ENCODE data around the gene BEAN1. TPM values are rescaled to one million over a fixed set of nuclear protein-coding genes. Genes with fewer than 3 reads are reported as not detected.
A peak's percentile ranks its signal among the peaks of the same experiment; 100 is the strongest.

The BEAN1 gene, protein sequence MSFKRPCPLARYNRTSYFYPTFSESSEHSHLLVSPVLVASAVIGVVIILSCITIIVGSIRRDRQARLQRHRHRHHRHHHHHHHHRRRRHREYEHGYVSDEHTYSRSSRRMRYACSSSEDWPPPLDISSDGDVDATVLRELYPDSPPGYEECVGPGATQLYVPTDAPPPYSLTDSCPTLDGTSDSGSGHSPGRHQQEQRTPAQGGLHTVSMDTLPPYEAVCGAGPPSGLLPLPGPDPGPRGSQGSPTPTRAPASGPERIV
- polyA plus RNA-seq (2013, experiment 1 of 4) = 0.65 TPM
- polyA plus RNA-seq (2013, experiment 2 of 4) = 0.62 TPM
- 0.80 TPM for polyA plus RNA-seq (2013, experiment 3 of 4)
- polyA plus RNA-seq (2013, experiment 4 of 4) = 0.81 TPM

DNA sequence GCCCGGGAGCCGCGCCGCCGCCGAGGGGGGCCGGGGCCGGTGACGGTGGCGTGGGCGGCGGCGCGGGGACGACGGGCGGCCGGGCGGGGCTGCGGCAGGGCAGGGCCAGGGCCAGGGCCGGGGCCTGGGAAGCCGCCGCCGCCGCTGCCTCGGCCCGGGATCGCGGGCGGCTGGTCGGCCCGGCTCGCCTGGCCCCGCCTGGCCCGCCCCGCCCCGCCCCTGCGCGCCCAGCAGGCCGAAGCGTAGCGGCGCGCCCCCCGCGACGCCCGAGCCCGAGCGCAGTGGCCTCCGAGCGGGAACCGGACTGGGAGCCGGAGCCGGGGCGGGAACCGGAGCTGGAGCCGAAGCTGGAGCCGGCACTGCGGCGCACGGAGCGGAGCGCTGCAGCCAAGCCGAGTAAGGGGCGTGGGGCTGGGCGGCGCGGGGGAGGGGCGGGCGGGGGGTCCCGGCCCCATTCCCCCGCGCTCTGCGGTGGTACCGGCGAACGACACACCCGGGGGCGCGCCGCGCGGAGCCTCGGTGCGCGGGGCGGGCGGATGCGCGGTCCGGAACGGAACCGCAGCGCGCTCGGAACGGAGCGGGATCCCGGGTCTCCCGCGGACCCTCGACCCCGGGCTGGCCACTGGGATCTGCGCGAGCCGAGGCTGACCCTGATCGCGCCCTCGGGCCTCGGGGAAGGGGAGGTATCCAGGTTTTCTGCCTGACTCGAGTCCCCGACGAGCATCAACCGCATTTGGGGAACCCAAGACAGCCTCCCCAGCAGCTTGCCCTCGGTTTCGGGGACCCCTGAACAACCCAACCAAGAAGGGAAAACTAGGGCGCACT, at the start of gene BEAN1:
Gene BEAN1 (plus strand): TSS at position 260 of the 825 bp plus-strand sequence. CDS start 10,382 bp downstream, outside the sequence.
- Histone ChIP-seq H3K4me1 (ENCODE audit: control insufficient read depth, insufficient read depth, low read length) (peaks cover 3% of the 10 kb centered on the region), H3K27ac (ENCODE audit: insufficient read depth, low read depth, low read length, poor library complexity, severe bottlenecking) (no peak within 1 kb of the TSS), H3K36me3 (ENCODE audit: control insufficient read depth, insufficient read depth, low read length) (no peaks in the 10 kb centered on the region), H3K4me3 (ENCODE audit: insufficient read depth, low read depth, low read length) (peak within 1 kb of the TSS; percentile 34), H3K27me3 (ENCODE audit: control insufficient read depth, insufficient read depth, low read length, poor library complexity, severe bottlenecking) (peaks cover 70% of the 10 kb centered on the region), H3K9me3 (ENCODE audit: control insufficient read depth, low read length) (no peaks in the 10 kb centered on the region)
- WGBS, 2 experiments = 0 to 1% methylated on average over 118 of the region's 118 CpGs

DNA sequence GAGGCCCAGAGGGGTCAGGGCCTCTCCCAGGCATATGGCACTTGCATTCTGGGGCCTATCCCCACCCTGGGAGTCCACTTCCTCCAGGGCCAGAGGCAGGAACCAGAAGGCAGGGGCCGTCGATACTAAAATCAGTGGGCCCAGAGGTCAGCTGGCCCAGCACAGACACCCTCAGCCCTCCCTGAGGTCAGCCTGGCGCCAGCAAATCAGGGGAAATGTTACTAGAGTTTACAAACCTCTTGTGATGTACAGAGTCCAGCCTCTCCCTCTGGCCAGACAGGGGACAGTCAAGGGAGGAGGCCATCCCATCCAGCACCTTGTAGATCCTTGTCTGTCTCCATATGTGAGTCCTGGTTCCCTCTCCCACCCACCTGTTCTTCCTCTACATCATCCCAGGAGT, 49.8 kb upstream of the BEAN1 start:
- H3K9me3 ChIP-seq (ENCODE audit: control insufficient read depth, low read length) = no peaks in the 10 kb centered on the region
- H3K4me3 ChIP-seq (ENCODE audit: insufficient read depth, low read depth, low read length) = no peak overlapping the region
- WGBS, 2 experiments = 93% methylated on average over 3 of the region's 3 CpGs
- H3K27me3 ChIP-seq (ENCODE audit: control insufficient read depth, insufficient read depth, low read length, poor library complexity, severe bottlenecking) = no peaks in the 10 kb centered on the region
- no peaks in the 10 kb centered on the region for H3K36me3 ChIP-seq (ENCODE audit: control insufficient read depth, insufficient read depth, low read length)
- H3K4me1 ChIP-seq (ENCODE audit: control insufficient read depth, insufficient read depth, low read length) = peaks cover 7% of the 10 kb centered on the region
- H3K27ac ChIP-seq (ENCODE audit: insufficient read depth, low read depth, low read length, poor library complexity, severe bottlenecking) = no peak overlapping the region

DNA sequence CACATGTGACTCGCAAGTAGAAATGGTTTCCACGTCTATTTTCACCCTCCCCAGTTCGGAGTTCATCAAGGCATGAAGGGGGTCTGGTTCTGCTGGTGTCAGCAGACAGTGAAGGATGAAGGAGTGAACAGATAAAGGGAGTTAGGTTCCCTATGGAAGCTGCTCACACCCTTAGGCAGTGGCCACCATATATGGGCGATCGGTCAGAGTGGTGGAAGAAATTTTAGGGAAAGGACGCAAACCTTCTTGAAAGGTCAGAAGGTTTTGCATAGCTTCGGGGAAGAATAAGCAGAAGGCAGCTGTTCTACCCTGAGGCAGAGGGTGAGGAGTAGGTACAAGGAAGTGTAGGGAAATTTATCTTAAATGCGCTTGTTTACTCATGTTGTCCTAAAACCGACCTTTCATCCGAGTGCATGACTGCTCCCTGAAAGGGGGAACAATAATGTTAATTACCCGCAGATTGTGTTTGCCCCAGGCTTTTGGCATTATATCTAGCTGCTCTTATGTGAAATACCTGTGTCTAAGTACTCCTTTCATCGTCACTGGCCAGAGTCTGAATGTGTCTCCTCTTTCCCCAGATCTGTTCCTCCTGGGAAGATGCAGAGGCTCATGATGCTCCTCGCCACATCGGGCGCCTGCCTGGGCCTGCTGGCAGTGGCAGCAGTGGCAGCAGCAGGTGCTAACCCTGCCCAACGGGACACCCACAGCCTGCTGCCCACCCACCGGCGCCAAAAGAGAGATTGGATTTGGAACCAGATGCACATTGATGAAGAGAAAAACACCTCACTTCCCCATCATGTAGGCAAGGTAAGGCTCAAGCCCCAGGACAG, 48.1 kb upstream of the BEAN1 start:
- Histone ChIP-seq H3K4me1 (ENCODE audit: control insufficient read depth, insufficient read depth, low read length) (peaks cover 7% of the 10 kb centered on the region), H3K4me3 (ENCODE audit: insufficient read depth, low read depth, low read length) (no peak overlapping the region), H3K9me3 (ENCODE audit: control insufficient read depth, low read length) (no peaks in the 10 kb centered on the region), H3K27ac (ENCODE audit: insufficient read depth, low read depth, low read length, poor library complexity, severe bottlenecking) (no peak overlapping the region), H3K27me3 (ENCODE audit: control insufficient read depth, insufficient read depth, low read length, poor library complexity, severe bottlenecking) (no peaks in the 10 kb centered on the region), H3K36me3 (ENCODE audit: control insufficient read depth, insufficient read depth, low read length) (no peaks in the 10 kb centered on the region)
- WGBS, 2 experiments = 92 to 94% methylated on average over 18 of the region's 18 CpGs

DNA sequence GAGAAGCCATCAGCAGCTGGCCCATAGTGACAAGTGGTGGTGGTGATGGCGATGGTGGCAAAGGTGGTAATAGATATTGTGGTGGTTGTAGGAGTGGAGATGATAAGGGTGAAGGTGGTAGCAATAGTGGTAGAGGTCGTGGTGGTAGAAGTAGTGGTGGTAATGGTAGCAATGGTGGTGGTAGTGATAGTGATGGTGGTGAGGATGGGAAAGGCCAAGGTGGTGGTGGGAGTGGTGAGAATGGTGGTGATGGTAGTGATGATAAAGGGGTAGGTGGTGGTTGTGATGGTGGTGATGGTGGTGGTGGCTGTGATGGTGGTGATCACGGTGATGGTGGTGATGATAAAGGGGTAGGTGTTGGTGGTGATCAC, 47.5 kb upstream of the BEAN1 start:
- 88 to 94% methylated on average over 3 of the region's 3 CpGs for WGBS, 2 experiments
- H3K36me3 ChIP-seq (ENCODE audit: control insufficient read depth, insufficient read depth, low read length) = no peaks in the 10 kb centered on the region
- no peaks in the 10 kb centered on the region for H3K9me3 ChIP-seq (ENCODE audit: control insufficient read depth, low read length)

DNA sequence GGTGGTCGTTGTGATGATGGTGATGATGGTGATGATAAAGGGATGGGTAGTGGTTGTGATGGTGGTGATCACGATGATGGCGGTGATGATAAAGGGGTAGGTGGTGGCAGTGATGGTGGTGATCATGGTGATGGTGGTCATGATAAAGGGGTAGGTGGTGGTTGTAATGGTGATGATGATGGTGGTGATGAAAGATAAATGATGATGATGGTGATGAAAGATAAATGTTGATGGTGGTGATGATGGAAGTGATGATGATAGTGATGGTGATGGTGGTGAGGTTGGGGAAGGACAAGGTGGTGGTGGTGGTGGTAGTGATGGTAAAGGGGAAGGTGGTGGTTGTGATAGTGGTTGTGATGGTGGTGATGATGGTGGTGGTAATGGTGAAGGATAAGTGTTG, 46.7 kb upstream of the BEAN1 start:
- Histone ChIP-seq H3K27me3 (ENCODE audit: control insufficient read depth, insufficient read depth, low read length, poor library complexity, severe bottlenecking) (no peaks in the 10 kb centered on the region), H3K27ac (ENCODE audit: insufficient read depth, low read depth, low read length, poor library complexity, severe bottlenecking) (no peak overlapping the region), H3K36me3 (ENCODE audit: control insufficient read depth, insufficient read depth, low read length) (no peaks in the 10 kb centered on the region), H3K4me1 (ENCODE audit: control insufficient read depth, insufficient read depth, low read length) (peaks cover 7% of the 10 kb centered on the region), H3K4me3 (ENCODE audit: insufficient read depth, low read depth, low read length) (no peak overlapping the region), H3K9me3 (ENCODE audit: control insufficient read depth, low read length) (no peaks in the 10 kb centered on the region)
- 61 to 63% methylated on average over 3 of the region's 3 CpGs for WGBS, 2 experiments

More for the DNA sequence above, 47.5 kb upstream of the BEAN1 start:
- Histone ChIP-seq H3K27me3 (ENCODE audit: control insufficient read depth, insufficient read depth, low read length, poor library complexity, severe bottlenecking) (no peaks in the 10 kb centered on the region), H3K4me3 (ENCODE audit: insufficient read depth, low read depth, low read length) (no peak overlapping the region), H3K4me1 (ENCODE audit: control insufficient read depth, insufficient read depth, low read length) (peaks cover 7% of the 10 kb centered on the region), H3K27ac (ENCODE audit: insufficient read depth, low read depth, low read length, poor library complexity, severe bottlenecking) (no peak overlapping the region)

DNA sequence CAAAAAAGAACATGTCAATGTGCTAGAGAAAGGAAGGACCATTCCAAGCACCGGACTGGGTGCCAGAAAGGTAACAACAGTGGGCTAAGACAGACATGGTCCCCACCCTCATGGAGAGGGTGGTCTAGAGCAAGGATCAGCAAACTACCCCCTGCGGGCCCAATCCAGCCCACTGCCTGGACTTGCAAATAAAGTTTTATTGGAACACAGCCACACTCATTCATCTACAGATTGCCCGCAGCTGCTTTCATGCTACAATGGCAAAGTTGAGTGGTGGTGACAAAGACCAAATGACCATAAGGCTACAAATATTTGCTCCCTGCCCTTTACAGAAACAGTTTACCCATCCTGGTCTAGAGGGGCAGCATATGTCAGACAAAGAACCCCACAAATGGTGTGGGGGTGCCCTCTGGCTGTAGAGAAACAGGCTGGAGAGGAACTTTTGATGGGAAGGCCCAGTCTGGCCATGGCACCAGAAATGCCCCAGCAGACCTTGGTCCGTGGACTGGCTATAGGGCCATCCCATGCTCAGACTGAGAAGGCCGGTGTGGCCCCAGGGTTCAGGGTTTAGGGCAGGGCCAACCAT, 45.4 kb upstream of the BEAN1 start:
- H3K27ac ChIP-seq (ENCODE audit: insufficient read depth, low read depth, low read length, poor library complexity, severe bottlenecking) = no peak overlapping the region
- no peak overlapping the region for H3K4me3 ChIP-seq (ENCODE audit: insufficient read depth, low read depth, low read length)
- H3K9me3 ChIP-seq (ENCODE audit: control insufficient read depth, low read length) = no peaks in the 10 kb centered on the region
- WGBS, 2 experiments = 53 to 58% methylated on average over 5 of the region's 5 CpGs
- no peaks in the 10 kb centered on the region for H3K36me3 ChIP-seq (ENCODE audit: control insufficient read depth, insufficient read depth, low read length)
- peaks cover under 1% of the 10 kb centered on the region for H3K4me1 ChIP-seq (ENCODE audit: control insufficient read depth, insufficient read depth, low read length)
- no peaks in the 10 kb centered on the region for H3K27me3 ChIP-seq (ENCODE audit: control insufficient read depth, insufficient read depth, low read length, poor library complexity, severe bottlenecking)

DNA sequence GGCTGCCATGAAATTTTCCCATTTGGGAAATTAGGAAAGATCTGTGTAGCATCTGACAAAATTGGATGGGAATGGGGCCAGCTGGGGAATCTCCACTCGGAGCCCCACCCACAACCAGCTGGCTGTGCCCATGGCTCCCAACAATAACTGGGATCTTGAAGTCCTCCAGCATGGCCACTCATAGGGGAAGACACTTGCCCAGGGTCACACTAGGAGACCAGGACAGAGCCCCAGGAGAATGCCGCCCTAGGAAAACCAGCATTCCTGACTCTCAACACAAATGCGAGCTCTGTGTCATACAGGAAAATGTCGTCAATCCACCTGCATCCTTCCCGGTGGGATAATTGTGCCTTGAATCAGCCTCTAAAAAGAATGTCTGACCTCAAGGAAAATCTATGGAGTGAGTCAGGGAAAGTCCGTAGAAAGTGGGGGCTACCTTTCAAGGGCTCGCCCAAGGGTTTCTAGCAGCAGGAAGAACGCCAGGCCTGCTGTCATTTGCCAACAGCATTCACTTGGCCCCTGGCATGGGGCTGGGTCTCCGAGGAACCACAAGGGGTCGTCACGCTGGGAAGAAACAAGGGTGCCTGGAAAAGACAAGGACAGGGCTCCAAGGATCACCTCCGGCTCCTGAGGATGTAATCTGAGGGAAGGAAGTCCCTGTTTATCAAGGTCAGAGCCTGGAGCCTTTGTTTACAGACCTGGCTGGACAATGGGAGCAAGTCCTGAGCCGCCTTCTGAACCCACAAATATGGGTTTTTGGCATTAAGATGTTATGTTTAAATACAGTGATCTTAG, 44.7 kb upstream of the BEAN1 start:
- H3K9me3 ChIP-seq (ENCODE audit: control insufficient read depth, low read length) = no peaks in the 10 kb centered on the region
- H3K27ac ChIP-seq (ENCODE audit: insufficient read depth, low read depth, low read length, poor library complexity, severe bottlenecking) = no peak overlapping the region
- H3K36me3 ChIP-seq (ENCODE audit: control insufficient read depth, insufficient read depth, low read length) = no peaks in the 10 kb centered on the region
- WGBS, 2 experiments = 84 to 87% methylated on average over 13 of the region's 13 CpGs
- no peaks in the 10 kb centered on the region for H3K27me3 ChIP-seq (ENCODE audit: control insufficient read depth, insufficient read depth, low read length, poor library complexity, severe bottlenecking)
- no peak overlapping the region for H3K4me3 ChIP-seq (ENCODE audit: insufficient read depth, low read depth, low read length)
- H3K4me1 ChIP-seq (ENCODE audit: control insufficient read depth, insufficient read depth, low read length) = no peaks in the 10 kb centered on the region

DNA sequence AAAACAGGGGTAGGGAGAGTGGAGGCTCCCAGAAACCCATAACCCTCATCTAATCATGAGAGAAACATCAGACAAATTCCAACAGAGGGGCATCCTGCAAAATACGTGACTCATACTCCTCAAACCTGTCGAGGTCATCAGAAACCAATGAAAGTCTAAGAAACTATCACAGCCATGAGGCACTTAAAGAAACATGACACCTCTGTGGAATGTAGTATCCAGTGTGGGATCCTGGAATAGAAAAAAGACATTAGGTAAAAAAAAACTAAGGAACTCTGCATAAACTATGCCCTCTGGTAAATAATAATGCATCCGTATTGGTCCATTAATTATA, 44.2 kb upstream of the BEAN1 start:
- Histone ChIP-seq H3K27ac (ENCODE audit: insufficient read depth, low read depth, low read length, poor library complexity, severe bottlenecking) (no peak overlapping the region), H3K36me3 (ENCODE audit: control insufficient read depth, insufficient read depth, low read length) (no peaks in the 10 kb centered on the region), H3K4me3 (ENCODE audit: insufficient read depth, low read depth, low read length) (no peak overlapping the region), H3K9me3 (ENCODE audit: control insufficient read depth, low read length) (no peaks in the 10 kb centered on the region), H3K4me1 (ENCODE audit: control insufficient read depth, insufficient read depth, low read length) (no peaks in the 10 kb centered on the region), H3K27me3 (ENCODE audit: control insufficient read depth, insufficient read depth, low read length, poor library complexity, severe bottlenecking) (no peaks in the 10 kb centered on the region)
- 87 to 94% methylated on average over 3 of the region's 3 CpGs for WGBS, 2 experiments

DNA sequence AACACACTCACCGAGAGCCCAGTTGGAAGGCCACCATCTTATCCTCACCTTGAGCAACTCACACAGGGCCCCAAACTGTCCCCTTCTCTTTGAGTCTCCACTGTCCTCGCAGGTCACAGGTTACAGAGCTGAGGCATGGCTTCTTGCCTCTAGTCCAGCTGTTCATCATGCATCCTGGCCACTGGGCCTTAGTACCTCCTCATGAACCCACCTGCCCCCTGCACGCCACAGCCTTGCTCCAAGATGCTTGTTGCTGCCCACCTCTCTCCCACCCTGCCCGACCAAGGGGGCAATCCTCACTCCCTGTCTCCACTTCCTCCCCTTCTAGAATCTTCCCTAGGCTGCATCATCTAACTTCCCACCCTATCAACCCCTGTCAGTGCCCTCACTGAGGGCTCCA, 43.5 kb upstream of the BEAN1 start:
- H3K36me3 ChIP-seq (ENCODE audit: control insufficient read depth, insufficient read depth, low read length) = no peaks in the 10 kb centered on the region
- H3K4me3 ChIP-seq (ENCODE audit: insufficient read depth, low read depth, low read length) = no peak overlapping the region
- H3K27me3 ChIP-seq (ENCODE audit: control insufficient read depth, insufficient read depth, low read length, poor library complexity, severe bottlenecking) = no peaks in the 10 kb centered on the region
- no peaks in the 10 kb centered on the region for H3K4me1 ChIP-seq (ENCODE audit: control insufficient read depth, insufficient read depth, low read length)
- no peaks in the 10 kb centered on the region for H3K9me3 ChIP-seq (ENCODE audit: control insufficient read depth, low read length)
- WGBS, 2 experiments = 91 to 94% methylated on average over 4 of the region's 4 CpGs
- no peak overlapping the region for H3K27ac ChIP-seq (ENCODE audit: insufficient read depth, low read depth, low read length, poor library complexity, severe bottlenecking)

All from ectodermal cell (in vitro differentiated cells).